Activated CD8-positive, alpha-beta T cell treated with anti-CD3 and anti-CD28 coated beads for 36 hours (primary cell): ENCODE data around the gene KAT2B. TPM values are rescaled to one million over a fixed set of nuclear protein-coding genes. Genes with fewer than 3 reads are reported as not detected.
"Not testable (repeated sequence)": the region's sequence is repeated elsewhere in the genome, so short reads cannot be mapped to it uniquely, and the experiment has no call there.

Experiments
- ATAC-seq: fragments of 200-7000 bp; cut with Tn5 transposase; one replicate; pipeline ENCODE4 v1.10.0; 2021; ENCODE audit warnings: mild to moderate bottlenecking, moderate library complexity
- CTCF ChIA-PET: fragments of 350-600 bp; sonication (Branson Sonifier 250); formaldehyde crosslinking; loops from one replicate; lab custom pipeline; 2021; ENCODE audit warnings: antibody characterized with exemption; lab: Charles Lee
- POLR2A ChIA-PET: fragments of 350-600 bp; sonication (Branson Sonifier 250); formaldehyde crosslinking; loops from one replicate; lab custom pipeline; 2021; ENCODE audit warnings: antibody characterized with exemption; lab: Charles Lee
- DNase-seq: peaks from one replicate; pipeline ENCODE4 v3.0.0-alpha.2; 2020
- H3K27ac Mint-ChIP-seq: one replicate; pipeline ENCODE4 v1.8.0; 2021; ENCODE audit warnings: mild to moderate bottlenecking, mixed read lengths
- H3K27me3 Mint-ChIP-seq: one replicate; pipeline ENCODE4 v1.8.0; 2021; ENCODE audit warnings: mixed read lengths
- H3K36me3 Mint-ChIP-seq: one replicate; pipeline ENCODE4 v1.8.0; 2021; ENCODE audit warnings: low read depth, mixed read lengths
- H3K4me1 Mint-ChIP-seq: one replicate; pipeline ENCODE4 v1.8.0; 2021; ENCODE audit warnings: low read depth, mixed read lengths
- H3K4me3 Mint-ChIP-seq: one replicate; pipeline ENCODE4 v1.8.0; 2021; ENCODE audit warnings: mild to moderate bottlenecking, moderate library complexity, mixed read lengths
- H3K9me3 Mint-ChIP-seq: one replicate; pipeline ENCODE4 v1.8.0; 2021; ENCODE audit warnings: mixed read lengths
- CTCF ChIP-seq: fragments of 200-600 bp; IDR thresholded peaks from one replicate; pipeline ENCODE4 v1.8.0; 2022; ENCODE audit warnings: antibody characterized with exemption, mild to moderate bottlenecking
- intact Hi-C: fragments of 100-400 bp; cut with micrococcal nuclease; formaldehyde crosslinking; loops from one replicate; pipeline ENCODE4 v1.10.0; 2022
- total RNA-seq, 2 experiments: library from RNA; stranded (reverse); gene quantifications; one replicate each; pipeline ENCODE4 v1.2.3, GENCODE V29; 2021

Gene KAT2B
- total RNA-seq, 2 experiments from 2014 or later, result 18.6 to 28.8 TPM

- no peaks in the 10 kb centered on the region for H3K36me3 Mint-ChIP-seq
- no peak overlapping the region for H3K4me3 Mint-ChIP-seq
- H3K27me3 Mint-ChIP-seq, result no peaks in the 10 kb centered on the region
- TF ChIP-seq CTCF, result no peak
- POLR2A ChIA-PET, result no interaction called here
- no peak overlapping the region for H3K27ac Mint-ChIP-seq
- CTCF ChIA-PET, result no interaction called here
- no peak for DNase-seq
- no peaks in the 10 kb centered on the region for H3K4me1 Mint-ChIP-seq
- intact Hi-C loops, result no loop called here
- no peak for ATAC-seq
- no peaks in the 10 kb centered on the region for H3K9me3 Mint-ChIP-seq
These were observed 31.6 kb upstream of the KAT2B start for GRCh38 chr3:20008646-20009045.

GRCh38 chr3:20012164-20012563, 28.1 kb upstream of the KAT2B start, which contains the start of gene PP2D1:
PP2D1 (minus strand) TSS chr3:20012264; CDS start chr3:20012072, 192 bp downstream.
- POLR2A ChIA-PET, result no interaction called here
- TF ChIP-seq CTCF, result no peak
- ATAC-seq (no peak), DNase-seq (no peak)
- intact Hi-C loops, result no loop called here
- Mint-ChIP-seq H3K4me3 (no peak within 1 kb of the TSS), H3K9me3 (no peaks in the 10 kb centered on the region), H3K27me3 (no peaks in the 10 kb centered on the region), H3K27ac (no peak within 1 kb of the TSS), H3K36me3 (no peaks in the 10 kb centered on the region), H3K4me1 (no peaks in the 10 kb centered on the region)
- CTCF ChIA-PET, result no interaction called here

- POLR2A ChIA-PET, result no interaction called here
- Mint-ChIP-seq H3K4me3 (no peak overlapping the region), H3K27me3 (no peaks in the 10 kb centered on the region), H3K27ac (no peak overlapping the region), H3K9me3 (no peaks in the 10 kb centered on the region), H3K36me3 (no peaks in the 10 kb centered on the region), H3K4me1 (no peaks in the 10 kb centered on the region)
- ATAC-seq, result no peak
- intact Hi-C loops, result no loop called here
- CTCF ChIA-PET, result no interaction called here
- no peak for DNase-seq
- TF ChIP-seq CTCF, result no peak
These were observed 26.9 kb upstream of the KAT2B start for GRCh38 chr3:20013396-20013795.

- Mint-ChIP-seq H3K9me3 (no peaks in the 10 kb centered on the region), H3K27me3 (no peaks in the 10 kb centered on the region), H3K4me1 (no peaks in the 10 kb centered on the region), H3K27ac (no peak overlapping the region), H3K36me3 (no peaks in the 10 kb centered on the region), H3K4me3 (no peak overlapping the region)
- DNase-seq, result no peak
- no peak for ATAC-seq
- CTCF ChIA-PET, result no interaction called here
- intact Hi-C loops, result no loop called here
- TF ChIP-seq CTCF, result no peak
- POLR2A ChIA-PET, result interaction anchor here (0.8 kb wide), 1 partner anchor 10 kb away, joined by 3 read pairs; no protein-coding TSS in a partner anchor
These were observed 24.7 kb upstream of the KAT2B start for GRCh38 chr3:20015525-20015924.

GRCh38 chr3:20016076-20016475, 24.2 kb upstream of the KAT2B start:
- DNase-seq, ATAC-seq, intact Hi-C loops: not testable (repeated sequence)

More at GRCh38 chr3:20016076-20016475, 24.2 kb upstream of the KAT2B start:
- H3K4me3 Mint-ChIP-seq, H3K9me3 Mint-ChIP-seq, POLR2A ChIA-PET, H3K36me3 Mint-ChIP-seq, H3K27ac Mint-ChIP-seq, CTCF ChIA-PET, H3K4me1 Mint-ChIP-seq, H3K27me3 Mint-ChIP-seq: not testable (repeated sequence)
